Measurements from ENCODE around the gene LCMT1.

LCMT1 gene

DNA sequence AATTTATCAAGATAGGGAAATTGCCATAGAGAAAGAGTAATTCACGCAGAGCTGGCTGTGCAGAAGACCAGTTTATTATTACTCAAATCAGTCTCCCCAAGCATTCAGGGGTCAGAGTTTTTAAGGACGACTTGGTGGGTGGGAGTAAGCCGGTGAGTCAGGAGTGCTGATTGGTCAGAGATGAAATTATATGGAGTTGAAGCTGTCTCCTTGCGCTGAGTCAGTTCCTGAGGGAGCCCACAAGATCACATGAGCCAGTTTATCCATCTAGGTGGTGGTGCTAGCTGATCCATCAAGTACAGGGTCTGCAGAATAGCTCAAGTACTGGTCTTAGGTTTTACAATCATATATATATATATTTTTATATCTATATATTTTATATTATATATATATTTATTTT lies 99.2 kb downstream of the LCMT1 start:
- H3K4me3 ChIP-seq (ENCODE audit: low read depth, low read length) = no peak overlapping the region
- peak; percentile 41 for DNase-seq (ENCODE audit: low read depth, low spot score)
- in situ Hi-C loops (cut with HindIII; ENCODE audit: low sequenced_read_pairs) = no loop called here

DNA sequence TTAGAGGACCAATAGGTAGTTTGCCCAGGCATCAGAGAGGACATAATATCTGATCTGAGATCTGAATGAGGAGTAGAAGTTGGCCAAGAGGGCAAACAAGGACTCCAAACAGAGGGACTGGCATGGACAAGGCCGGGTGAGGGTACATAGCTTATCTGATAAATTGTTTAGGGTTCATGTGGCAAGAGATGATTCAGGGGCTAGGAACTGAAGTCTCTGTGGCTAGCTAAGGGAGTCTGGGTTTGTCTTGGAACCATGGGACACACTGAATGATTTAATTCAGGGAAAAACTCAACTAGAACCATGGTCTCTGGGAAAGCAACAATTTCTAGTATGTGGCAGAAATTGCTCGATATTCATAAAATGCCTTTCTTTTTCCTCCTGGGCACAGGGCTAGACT lies 101.1 kb downstream of the LCMT1 start:
- in situ Hi-C loops (cut with HindIII; ENCODE audit: low sequenced_read_pairs) = no loop called here
- DNase-seq (ENCODE audit: low read depth, low spot score) = no peak
- TF ChIP-seq, protein P1, sequence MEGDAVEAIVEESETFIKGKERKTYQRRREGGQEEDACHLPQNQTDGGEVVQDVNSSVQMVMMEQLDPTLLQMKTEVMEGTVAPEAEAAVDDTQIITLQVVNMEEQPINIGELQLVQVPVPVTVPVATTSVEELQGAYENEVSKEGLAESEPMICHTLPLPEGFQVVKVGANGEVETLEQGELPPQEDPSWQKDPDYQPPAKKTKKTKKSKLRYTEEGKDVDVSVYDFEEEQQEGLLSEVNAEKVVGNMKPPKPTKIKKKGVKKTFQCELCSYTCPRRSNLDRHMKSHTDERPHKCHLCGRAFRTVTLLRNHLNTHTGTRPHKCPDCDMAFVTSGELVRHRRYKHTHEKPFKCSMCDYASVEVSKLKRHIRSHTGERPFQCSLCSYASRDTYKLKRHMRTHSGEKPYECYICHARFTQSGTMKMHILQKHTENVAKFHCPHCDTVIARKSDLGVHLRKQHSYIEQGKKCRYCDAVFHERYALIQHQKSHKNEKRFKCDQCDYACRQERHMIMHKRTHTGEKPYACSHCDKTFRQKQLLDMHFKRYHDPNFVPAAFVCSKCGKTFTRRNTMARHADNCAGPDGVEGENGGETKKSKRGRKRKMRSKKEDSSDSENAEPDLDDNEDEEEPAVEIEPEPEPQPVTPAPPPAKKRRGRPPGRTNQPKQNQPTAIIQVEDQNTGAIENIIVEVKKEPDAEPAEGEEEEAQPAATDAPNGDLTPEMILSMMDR (IDR thresholded peaks at IDR 0.05; ENCODE audit: low read depth, low read length) = no peak
- H3K4me3 ChIP-seq (ENCODE audit: low read depth, low read length) = no peak overlapping the region

More for the DNA sequence above, 99.2 kb downstream of the LCMT1 start:
- TF ChIP-seq, protein P1 (IDR thresholded peaks at IDR 0.05; ENCODE audit: low read depth, low read length) = no peak

DNA sequence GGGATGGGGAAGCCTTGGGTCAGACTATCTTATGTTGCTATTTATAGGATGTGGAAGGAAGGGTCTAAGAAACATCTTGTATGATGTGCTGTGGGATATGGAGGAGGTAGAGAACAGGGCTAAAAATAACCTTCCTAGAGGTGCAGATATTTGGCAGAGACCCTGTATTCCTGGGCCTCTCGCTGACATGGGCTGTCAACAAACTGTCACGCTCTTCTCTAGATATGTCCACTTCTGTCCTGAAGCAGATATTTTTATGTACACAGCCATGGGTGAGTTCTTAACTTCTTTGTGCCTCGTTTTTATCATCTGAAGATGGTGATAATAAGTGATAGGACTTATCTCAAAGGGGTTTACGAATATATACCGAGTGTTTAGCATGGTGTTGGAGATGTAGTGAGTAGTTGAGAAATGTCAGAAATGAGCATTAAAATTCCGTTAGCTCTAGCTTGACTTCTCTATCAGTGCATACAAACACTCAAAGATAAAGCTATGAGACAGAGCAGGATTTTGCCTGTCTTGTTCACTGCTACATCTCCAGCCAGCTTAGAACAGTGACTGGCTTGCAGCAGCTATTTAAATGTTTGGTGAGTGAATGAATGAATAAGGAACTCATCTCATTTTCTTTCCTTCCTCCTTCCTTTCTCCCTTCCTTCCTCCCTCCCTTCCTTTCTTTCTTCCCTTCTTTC lies 102.3 kb downstream of the LCMT1 start:
- H3K4me3 ChIP-seq (ENCODE audit: low read depth, low read length) = no peak overlapping the region
- no peak for DNase-seq (ENCODE audit: low read depth, low spot score)
- in situ Hi-C loops (cut with HindIII; ENCODE audit: low sequenced_read_pairs) = no loop called here
- TF ChIP-seq, protein P1 (IDR thresholded peaks at IDR 0.05; ENCODE audit: low read depth, low read length) = no peak

DNA sequence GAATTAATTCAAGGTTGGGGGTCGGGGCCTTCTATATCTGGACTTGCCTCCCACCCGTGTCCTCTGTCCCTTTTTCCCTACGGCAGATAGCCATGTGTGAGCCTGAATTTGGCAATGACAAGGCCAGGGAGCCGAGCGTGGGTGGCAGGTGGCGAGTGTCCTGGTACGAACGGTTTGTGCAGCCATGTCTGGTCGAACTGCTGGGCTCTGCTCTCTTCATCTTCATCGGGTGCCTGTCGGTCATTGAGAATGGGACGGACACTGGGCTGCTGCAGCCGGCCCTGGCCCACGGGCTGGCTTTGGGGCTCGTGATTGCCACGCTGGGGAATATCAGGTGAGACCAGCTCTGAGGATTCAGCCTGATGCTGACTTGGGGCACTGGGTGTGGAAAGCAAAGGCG lies 105.6 kb downstream of the LCMT1 start:
- TF ChIP-seq, protein P1 (IDR thresholded peaks at IDR 0.05; ENCODE audit: low read depth, low read length) = no peak
- in situ Hi-C loops (cut with HindIII; ENCODE audit: low sequenced_read_pairs) = no loop called here
- DNase-seq (ENCODE audit: low read depth, low spot score) = no peak
- no peak overlapping the region for H3K4me3 ChIP-seq (ENCODE audit: low read depth, low read length)

DNA sequence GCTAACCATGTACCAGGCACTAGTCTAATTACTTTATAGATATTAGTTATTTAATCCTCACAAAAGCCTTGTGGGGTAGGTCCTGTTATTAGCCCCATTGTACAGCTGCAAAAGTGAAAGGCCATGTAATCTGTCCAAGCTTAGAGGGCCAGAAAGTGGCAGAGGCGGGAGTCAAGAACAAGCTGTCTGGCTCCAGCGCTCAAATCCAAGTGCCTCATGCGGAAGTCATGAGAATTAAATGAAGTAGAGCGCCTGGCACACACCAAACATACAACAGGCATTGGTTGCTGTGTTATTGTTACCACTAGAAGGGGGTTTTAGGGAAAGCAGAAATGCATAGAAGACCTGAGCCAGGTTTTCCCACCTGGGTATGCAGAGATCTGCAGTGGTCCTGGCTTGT lies 106.4 kb downstream of the LCMT1 start:
- DNase-seq (ENCODE audit: low read depth, low spot score) = no peak
- TF ChIP-seq, protein P1 (IDR thresholded peaks at IDR 0.05; ENCODE audit: low read depth, low read length) = no peak
- in situ Hi-C loops (cut with HindIII; ENCODE audit: low sequenced_read_pairs) = no loop called here
- H3K4me3 ChIP-seq (ENCODE audit: low read depth, low read length) = no peak overlapping the region

DNA sequence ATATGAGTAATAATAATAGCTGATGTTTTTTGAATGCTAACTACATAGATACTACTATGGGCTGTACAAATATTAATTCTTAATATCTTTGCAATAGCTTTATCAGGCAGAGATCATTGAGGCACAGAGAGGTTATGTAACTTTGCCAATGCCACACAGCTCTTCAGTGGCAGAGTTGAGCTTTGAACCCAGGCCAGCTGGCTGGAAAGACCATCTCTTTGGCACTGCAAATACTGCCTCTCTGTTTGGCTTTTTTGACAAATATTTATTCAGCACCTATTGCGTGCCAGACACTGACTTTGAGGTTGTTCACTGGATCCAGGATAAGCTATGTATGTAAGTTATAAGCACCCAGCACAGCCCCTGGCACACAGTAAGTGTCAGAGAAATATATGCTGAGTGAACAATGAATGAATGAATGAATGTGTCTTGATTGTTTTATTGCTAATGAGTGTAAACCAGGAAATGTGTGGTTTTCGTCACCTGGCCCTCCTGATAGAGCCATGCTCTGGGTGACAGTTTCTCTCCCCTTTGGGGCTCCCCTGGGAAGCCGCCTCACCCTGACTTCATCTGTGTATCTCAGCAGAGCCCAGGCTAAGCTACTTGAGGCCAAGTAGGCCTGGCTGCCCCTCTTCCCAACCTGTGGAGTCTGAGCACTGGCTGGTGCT lies 107.7 kb downstream of the LCMT1 start:
- H3K4me3 ChIP-seq (ENCODE audit: low read depth, low read length) = no peak overlapping the region
- in situ Hi-C loops (cut with HindIII; ENCODE audit: low sequenced_read_pairs) = no loop called here
- TF ChIP-seq, protein P1 (IDR thresholded peaks at IDR 0.05; ENCODE audit: low read depth, low read length) = no peak
- DNase-seq (ENCODE audit: low read depth, low spot score) = no peak

Data from astrocyte of the spinal cord (primary cell).